Osteocyte (in vitro differentiated cells): Measurements from ENCODE around the gene CLIP4. TPM values are rescaled to one million over a fixed set of nuclear protein-coding genes. Genes with fewer than 3 reads are reported as not detected.
A peak's percentile ranks its signal among the peaks of the same experiment; 100 is the strongest.

ENCODE experiments used
- DNase-seq: peaks from one replicate; pipeline ENCODE4 v3.0.0; 2021; ENCODE audit warnings: mixed read lengths; ENCODE audit not compliant: unreplicated experiment; ENCODE audit errors: extremely low spot score
- H3K27ac Mint-ChIP-seq: one replicate; pipeline ENCODE4 v1.8.0; 2021; ENCODE audit warnings: mild to moderate bottlenecking, mixed read lengths; ENCODE audit not compliant: unreplicated experiment
- H3K27me3 Mint-ChIP-seq: one replicate; pipeline ENCODE4 v1.8.0; 2021; ENCODE audit warnings: mixed read lengths; ENCODE audit not compliant: unreplicated experiment
- H3K36me3 Mint-ChIP-seq: one replicate; pipeline ENCODE4 v1.8.0; 2021; ENCODE audit warnings: mixed read lengths; ENCODE audit not compliant: unreplicated experiment
- H3K4me1 Mint-ChIP-seq: one replicate; pipeline ENCODE4 v1.8.0; 2021; ENCODE audit warnings: mixed read lengths; ENCODE audit not compliant: unreplicated experiment
- H3K4me3 Mint-ChIP-seq: one replicate; pipeline ENCODE4 v1.8.0; 2021; ENCODE audit warnings: mild to moderate bottlenecking, moderate library complexity, mixed read lengths; ENCODE audit not compliant: unreplicated experiment
- H3K9me3 Mint-ChIP-seq: one replicate; pipeline ENCODE4 v1.8.0; 2021; ENCODE audit warnings: mixed read lengths; ENCODE audit not compliant: unreplicated experiment
- CTCF ChIP-seq: fragments of 200-600 bp; sonication (generic); IDR thresholded peaks from 2 replicates; pipeline ENCODE4 v1.5.0; 2021; ENCODE audit warnings: antibody characterized with exemption, mild to moderate bottlenecking, moderate library complexity
- total RNA-seq: library from RNA; stranded (reverse); gene quantifications from 2 replicates; pipeline ENCODE4 v1.2.1, GENCODE V29; 2021

CLIP4 gene
- total RNA-seq, 1 donor from 2014 or later, result 24.6 TPM

DNA sequence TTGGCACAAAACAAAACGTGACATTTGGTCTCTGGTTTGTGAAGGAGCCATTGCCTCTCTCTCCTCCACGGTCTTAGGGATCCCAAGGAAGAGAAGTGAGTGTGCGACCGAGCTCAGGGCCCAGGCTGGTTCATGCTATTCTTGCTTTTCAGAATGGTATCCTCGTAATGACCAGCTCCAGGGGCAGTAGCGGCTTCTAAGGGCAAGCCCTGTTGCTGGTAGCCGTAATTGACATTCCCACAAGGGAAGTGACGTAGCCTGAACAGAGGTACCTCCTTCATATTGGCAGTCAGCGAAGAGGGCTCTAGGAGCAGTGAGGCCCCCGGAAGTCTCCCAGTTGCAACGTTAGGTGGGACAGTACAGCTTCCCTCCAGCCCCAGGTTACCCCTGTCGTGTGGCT, 77.9 kb downstream of the CLIP4 start:
- no peak for TF ChIP-seq CTCF
- H3K36me3 Mint-ChIP-seq, result peaks cover 1% of the 10 kb centered on the region
- no peaks in the 10 kb centered on the region for H3K9me3 Mint-ChIP-seq
- peaks cover 5% of the 10 kb centered on the region for H3K4me1 Mint-ChIP-seq
- no peak overlapping the region for H3K4me3 Mint-ChIP-seq
- H3K27ac Mint-ChIP-seq, result no peak overlapping the region
- no peak for DNase-seq
- no peaks in the 10 kb centered on the region for H3K27me3 Mint-ChIP-seq

DNA sequence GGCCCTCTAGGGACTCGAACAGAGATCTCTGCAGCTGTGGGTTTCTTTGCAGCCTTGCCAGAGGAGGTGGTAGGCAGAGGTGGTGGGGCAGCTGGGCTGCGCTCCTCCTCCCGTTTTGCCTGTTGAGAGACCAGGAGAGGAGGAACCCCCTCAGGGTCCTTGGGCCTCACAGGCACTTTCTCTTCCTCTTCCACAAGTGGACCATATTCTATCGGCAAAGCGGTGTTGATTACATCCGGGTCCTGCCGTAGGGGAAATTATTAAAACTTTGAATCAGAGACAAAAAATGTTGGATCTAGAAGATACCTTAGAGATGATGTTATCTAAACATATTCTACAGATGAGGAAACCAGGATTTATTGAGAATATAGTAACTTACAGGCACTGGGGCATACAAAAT, 78.5 kb downstream of the CLIP4 start:
- no peak for TF ChIP-seq CTCF
- no peaks in the 10 kb centered on the region for H3K9me3 Mint-ChIP-seq
- peaks cover 5% of the 10 kb centered on the region for H3K4me1 Mint-ChIP-seq
- no peak overlapping the region for H3K27ac Mint-ChIP-seq
- H3K27me3 Mint-ChIP-seq, result no peaks in the 10 kb centered on the region
- no peaks in the 10 kb centered on the region for H3K36me3 Mint-ChIP-seq
- no peak for DNase-seq
- H3K4me3 Mint-ChIP-seq, result no peak overlapping the region

DNA sequence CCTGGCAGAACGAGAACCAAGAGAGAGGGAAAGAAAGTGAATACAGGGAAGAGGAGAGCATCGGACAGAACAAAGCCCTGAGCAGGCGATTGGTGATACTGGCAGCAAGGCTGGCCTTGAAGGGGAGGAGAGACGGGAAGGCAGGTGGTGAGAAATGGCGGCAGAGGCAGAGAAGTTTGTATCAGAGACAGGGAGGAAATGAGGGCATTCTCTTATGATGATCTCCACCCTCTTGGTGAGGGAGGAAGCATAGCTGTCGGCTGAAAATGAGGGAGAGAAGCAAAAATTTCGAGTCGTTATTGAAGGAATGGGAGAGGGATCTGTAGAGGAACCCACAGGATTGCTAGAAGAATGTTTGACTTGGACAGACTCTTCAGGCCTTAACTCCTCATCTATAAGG, 80.6 kb downstream of the CLIP4 start:
- no peak for DNase-seq
- H3K4me3 Mint-ChIP-seq, result no peak overlapping the region
- no peaks in the 10 kb centered on the region for H3K27me3 Mint-ChIP-seq
- no peak for TF ChIP-seq CTCF
- H3K4me1 Mint-ChIP-seq, result peaks cover 5% of the 10 kb centered on the region
- no peak overlapping the region for H3K27ac Mint-ChIP-seq
- H3K36me3 Mint-ChIP-seq, result no peaks in the 10 kb centered on the region
- H3K9me3 Mint-ChIP-seq, result no peaks in the 10 kb centered on the region

DNA sequence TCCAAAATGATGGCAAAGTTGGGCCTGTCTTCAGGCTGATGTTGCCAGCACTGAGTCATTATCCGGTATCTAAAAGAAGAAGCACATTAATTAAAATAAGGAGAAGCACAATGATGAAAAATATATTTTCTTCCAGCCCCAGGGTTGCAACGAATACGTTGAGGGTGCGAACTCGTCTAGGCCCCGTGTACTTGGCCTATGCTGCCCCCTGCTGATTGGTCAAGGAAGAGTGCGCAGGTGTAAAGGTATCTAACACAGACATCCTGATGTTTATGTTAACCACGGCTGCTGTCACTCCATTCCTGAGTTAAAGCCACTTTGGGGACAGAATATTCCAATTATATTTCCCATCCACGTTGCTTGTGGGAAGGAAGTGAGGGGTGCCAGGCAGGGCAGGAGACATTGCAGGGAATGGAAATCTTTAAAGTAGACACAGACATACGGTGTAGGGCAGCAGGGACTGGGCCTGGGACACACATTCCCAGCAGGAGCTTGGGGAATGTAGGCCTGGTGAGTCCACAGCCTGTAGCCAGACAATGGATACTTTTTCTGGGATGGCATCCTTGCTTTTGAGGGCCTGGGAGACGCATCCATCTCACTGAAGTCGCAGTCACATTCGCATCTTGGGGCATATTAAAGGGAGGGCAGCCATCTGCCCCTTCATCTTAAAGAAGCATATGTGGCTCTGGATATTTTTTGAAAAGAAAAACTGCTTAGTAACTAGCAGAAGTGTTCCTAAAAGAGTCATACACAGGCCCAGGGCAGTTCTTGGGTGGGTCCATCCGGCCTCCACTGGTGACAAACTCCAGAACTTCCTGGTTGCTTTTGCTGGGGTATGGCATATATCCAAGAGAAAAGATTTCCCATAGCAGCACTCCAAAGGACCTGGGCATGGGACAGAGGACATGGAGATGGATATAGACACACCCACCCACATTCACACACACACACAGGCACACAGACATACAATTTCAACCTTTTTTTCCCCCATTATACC, 81.9 kb downstream of the CLIP4 start:
- no peaks in the 10 kb centered on the region for H3K27me3 Mint-ChIP-seq
- DNase-seq, result no peak
- H3K4me1 Mint-ChIP-seq, result peaks cover 5% of the 10 kb centered on the region
- no peaks in the 10 kb centered on the region for H3K36me3 Mint-ChIP-seq
- H3K4me3 Mint-ChIP-seq, result no peak overlapping the region
- no peak overlapping the region for H3K27ac Mint-ChIP-seq
- no peaks in the 10 kb centered on the region for H3K9me3 Mint-ChIP-seq
- TF ChIP-seq CTCF, result peak; percentile 84

DNA sequence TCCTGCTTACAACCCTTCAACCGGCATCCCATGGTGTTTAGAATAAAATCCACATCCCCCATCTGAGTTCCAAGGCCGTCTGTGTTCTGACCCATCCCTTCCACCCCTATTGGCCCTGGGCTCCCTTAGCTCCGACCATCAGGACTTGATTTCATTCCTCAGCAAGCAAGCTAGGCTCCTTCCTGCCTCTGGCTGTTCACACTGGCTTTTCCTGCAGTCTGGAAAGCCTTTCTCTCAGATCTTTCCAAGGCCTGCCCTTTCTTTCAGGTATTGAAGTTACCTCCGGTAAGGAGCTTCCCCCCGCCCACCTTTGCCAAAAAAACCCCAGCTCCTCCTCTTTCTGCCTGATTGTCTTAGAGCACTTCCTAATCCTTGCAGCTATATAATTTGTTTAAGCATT, 86.8 kb downstream of the CLIP4 start:
- Mint-ChIP-seq H3K27ac (no peak overlapping the region), H3K9me3 (no peaks in the 10 kb centered on the region), H3K4me1 (no peaks in the 10 kb centered on the region), H3K27me3 (no peaks in the 10 kb centered on the region), H3K36me3 (no peaks in the 10 kb centered on the region), H3K4me3 (no peak overlapping the region)
- no peak for TF ChIP-seq CTCF
- DNase-seq, result no peak
